GM23338 (cell line): ENCODE data around the gene SLC25A13.

Source experiments
- CREB1 ChIP-seq: fragments of 250-450 bp; sonication (Bioruptor Pico); IDR thresholded peaks from 2 replicates; pipeline ENCODE4 v1.5.0; 2020; ENCODE audit warnings: low read depth, mild to moderate bottlenecking, moderate library complexity
- ETS1 ChIP-seq: IDR thresholded peaks from 2 replicates; pipeline ENCODE4 v1.6.1; 2016; ENCODE audit warnings: antibody characterized with exemption
- EZH2 ChIP-seq: fragments of 200-600 bp; sonication (generic); IDR thresholded peaks from one replicate; pipeline ENCODE4 v1.8.0; 2017; ENCODE audit warnings: antibody characterized with exemption, mild to moderate bottlenecking, low read depth; ENCODE audit not compliant: unreplicated experiment
- EZH2phosphoT487 ChIP-seq: fragments of 200-600 bp; sonication (generic); IDR thresholded peaks from one replicate; pipeline ENCODE4 v1.8.1; 2018; ENCODE audit warnings: antibody characterized with exemption; ENCODE audit not compliant: unreplicated experiment
- JUNB ChIP-seq: IDR thresholded peaks from one replicate; pipeline ENCODE4 v1.6.1; 2016; ENCODE audit warnings: antibody characterized with exemption; ENCODE audit not compliant: unreplicated experiment
- NANOG ChIP-seq: IDR thresholded peaks from 2 replicates; pipeline ENCODE4 v1.6.1; 2016; ENCODE audit warnings: antibody characterized with exemption, borderline replicate concordance
- POLR2AphosphoS5 ChIP-seq: IDR thresholded peaks from 2 replicates; pipeline ENCODE4 v1.6.1; 2016; ENCODE audit warnings: antibody characterized with exemption, low read depth
- STAT1 ChIP-seq: IDR thresholded peaks from one replicate; pipeline ENCODE4 v1.6.1; 2016; ENCODE audit warnings: antibody characterized with exemption; ENCODE audit not compliant: unreplicated experiment
- ZNF114 ChIP-seq: fragments of 250-450 bp; sonication (Bioruptor Pico); IDR thresholded peaks from 2 replicates; pipeline ENCODE4 v1.5.0; 2020; ENCODE audit warnings: mild to moderate bottlenecking, moderate library complexity
- ZNF331 ChIP-seq: fragments of 250-450 bp; sonication (Bioruptor Pico); IDR thresholded peaks from 2 replicates; pipeline ENCODE4 v1.5.0; 2020; ENCODE audit warnings: low read depth, mild to moderate bottlenecking, moderate library complexity
- TF ChIP-seq, protein P1 (sequence below), 2 experiments: fragments of 200-600 bp in 1 of 2; sonication (generic) in 1 of 2; conservative IDR thresholded peaks; 2 replicates each; pipeline versions ENCODE4 v1.5.1 to v1.6.1; 2016 to 2017; ENCODE audit warnings: antibody characterized with exemption in 2 of 2, low read depth in 2 of 2, mild to moderate bottlenecking in 2 of 2, moderate library complexity in 1 of 2
- TF ChIP-seq, protein P2 (sequence below): IDR thresholded peaks from one replicate; pipeline ENCODE4 v1.6.1; 2018; ENCODE audit warnings: antibody characterized with exemption; ENCODE audit not compliant: unreplicated experiment
- TF ChIP-seq, protein P3 (sequence below): fragments of 250-450 bp; sonication (Bioruptor Pico); IDR thresholded peaks from 2 replicates; pipeline ENCODE4 v1.5.0; 2020; ENCODE audit warnings: mild to moderate bottlenecking, moderate library complexity

- TF ChIP-seq, protein P1, sequence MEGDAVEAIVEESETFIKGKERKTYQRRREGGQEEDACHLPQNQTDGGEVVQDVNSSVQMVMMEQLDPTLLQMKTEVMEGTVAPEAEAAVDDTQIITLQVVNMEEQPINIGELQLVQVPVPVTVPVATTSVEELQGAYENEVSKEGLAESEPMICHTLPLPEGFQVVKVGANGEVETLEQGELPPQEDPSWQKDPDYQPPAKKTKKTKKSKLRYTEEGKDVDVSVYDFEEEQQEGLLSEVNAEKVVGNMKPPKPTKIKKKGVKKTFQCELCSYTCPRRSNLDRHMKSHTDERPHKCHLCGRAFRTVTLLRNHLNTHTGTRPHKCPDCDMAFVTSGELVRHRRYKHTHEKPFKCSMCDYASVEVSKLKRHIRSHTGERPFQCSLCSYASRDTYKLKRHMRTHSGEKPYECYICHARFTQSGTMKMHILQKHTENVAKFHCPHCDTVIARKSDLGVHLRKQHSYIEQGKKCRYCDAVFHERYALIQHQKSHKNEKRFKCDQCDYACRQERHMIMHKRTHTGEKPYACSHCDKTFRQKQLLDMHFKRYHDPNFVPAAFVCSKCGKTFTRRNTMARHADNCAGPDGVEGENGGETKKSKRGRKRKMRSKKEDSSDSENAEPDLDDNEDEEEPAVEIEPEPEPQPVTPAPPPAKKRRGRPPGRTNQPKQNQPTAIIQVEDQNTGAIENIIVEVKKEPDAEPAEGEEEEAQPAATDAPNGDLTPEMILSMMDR (conservative IDR thresholded peaks at IDR 0.05; ENCODE audit: low read depth in 2 of 2): no peak
- TF ChIP-seq POLR2AphosphoS5 (no peak), CREB1 (no peak), EZH2 (no peak), NANOG (no peak), EZH2phosphoT487 (no peak), JUNB (no peak), STAT1 (no peak), ZNF114 (no peak), ZNF331 (CRISPR knock-in tag) (no peak), ETS1 (no peak)
- TF ChIP-seq, protein P2, sequence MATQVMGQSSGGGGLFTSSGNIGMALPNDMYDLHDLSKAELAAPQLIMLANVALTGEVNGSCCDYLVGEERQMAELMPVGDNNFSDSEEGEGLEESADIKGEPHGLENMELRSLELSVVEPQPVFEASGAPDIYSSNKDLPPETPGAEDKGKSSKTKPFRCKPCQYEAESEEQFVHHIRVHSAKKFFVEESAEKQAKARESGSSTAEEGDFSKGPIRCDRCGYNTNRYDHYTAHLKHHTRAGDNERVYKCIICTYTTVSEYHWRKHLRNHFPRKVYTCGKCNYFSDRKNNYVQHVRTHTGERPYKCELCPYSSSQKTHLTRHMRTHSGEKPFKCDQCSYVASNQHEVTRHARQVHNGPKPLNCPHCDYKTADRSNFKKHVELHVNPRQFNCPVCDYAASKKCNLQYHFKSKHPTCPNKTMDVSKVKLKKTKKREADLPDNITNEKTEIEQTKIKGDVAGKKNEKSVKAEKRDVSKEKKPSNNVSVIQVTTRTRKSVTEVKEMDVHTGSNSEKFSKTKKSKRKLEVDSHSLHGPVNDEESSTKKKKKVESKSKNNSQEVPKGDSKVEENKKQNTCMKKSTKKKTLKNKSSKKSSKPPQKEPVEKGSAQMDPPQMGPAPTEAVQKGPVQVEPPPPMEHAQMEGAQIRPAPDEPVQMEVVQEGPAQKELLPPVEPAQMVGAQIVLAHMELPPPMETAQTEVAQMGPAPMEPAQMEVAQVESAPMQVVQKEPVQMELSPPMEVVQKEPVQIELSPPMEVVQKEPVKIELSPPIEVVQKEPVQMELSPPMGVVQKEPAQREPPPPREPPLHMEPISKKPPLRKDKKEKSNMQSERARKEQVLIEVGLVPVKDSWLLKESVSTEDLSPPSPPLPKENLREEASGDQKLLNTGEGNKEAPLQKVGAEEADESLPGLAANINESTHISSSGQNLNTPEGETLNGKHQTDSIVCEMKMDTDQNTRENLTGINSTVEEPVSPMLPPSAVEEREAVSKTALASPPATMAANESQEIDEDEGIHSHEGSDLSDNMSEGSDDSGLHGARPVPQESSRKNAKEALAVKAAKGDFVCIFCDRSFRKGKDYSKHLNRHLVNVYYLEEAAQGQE: no peak
- TF ChIP-seq, protein P3, sequence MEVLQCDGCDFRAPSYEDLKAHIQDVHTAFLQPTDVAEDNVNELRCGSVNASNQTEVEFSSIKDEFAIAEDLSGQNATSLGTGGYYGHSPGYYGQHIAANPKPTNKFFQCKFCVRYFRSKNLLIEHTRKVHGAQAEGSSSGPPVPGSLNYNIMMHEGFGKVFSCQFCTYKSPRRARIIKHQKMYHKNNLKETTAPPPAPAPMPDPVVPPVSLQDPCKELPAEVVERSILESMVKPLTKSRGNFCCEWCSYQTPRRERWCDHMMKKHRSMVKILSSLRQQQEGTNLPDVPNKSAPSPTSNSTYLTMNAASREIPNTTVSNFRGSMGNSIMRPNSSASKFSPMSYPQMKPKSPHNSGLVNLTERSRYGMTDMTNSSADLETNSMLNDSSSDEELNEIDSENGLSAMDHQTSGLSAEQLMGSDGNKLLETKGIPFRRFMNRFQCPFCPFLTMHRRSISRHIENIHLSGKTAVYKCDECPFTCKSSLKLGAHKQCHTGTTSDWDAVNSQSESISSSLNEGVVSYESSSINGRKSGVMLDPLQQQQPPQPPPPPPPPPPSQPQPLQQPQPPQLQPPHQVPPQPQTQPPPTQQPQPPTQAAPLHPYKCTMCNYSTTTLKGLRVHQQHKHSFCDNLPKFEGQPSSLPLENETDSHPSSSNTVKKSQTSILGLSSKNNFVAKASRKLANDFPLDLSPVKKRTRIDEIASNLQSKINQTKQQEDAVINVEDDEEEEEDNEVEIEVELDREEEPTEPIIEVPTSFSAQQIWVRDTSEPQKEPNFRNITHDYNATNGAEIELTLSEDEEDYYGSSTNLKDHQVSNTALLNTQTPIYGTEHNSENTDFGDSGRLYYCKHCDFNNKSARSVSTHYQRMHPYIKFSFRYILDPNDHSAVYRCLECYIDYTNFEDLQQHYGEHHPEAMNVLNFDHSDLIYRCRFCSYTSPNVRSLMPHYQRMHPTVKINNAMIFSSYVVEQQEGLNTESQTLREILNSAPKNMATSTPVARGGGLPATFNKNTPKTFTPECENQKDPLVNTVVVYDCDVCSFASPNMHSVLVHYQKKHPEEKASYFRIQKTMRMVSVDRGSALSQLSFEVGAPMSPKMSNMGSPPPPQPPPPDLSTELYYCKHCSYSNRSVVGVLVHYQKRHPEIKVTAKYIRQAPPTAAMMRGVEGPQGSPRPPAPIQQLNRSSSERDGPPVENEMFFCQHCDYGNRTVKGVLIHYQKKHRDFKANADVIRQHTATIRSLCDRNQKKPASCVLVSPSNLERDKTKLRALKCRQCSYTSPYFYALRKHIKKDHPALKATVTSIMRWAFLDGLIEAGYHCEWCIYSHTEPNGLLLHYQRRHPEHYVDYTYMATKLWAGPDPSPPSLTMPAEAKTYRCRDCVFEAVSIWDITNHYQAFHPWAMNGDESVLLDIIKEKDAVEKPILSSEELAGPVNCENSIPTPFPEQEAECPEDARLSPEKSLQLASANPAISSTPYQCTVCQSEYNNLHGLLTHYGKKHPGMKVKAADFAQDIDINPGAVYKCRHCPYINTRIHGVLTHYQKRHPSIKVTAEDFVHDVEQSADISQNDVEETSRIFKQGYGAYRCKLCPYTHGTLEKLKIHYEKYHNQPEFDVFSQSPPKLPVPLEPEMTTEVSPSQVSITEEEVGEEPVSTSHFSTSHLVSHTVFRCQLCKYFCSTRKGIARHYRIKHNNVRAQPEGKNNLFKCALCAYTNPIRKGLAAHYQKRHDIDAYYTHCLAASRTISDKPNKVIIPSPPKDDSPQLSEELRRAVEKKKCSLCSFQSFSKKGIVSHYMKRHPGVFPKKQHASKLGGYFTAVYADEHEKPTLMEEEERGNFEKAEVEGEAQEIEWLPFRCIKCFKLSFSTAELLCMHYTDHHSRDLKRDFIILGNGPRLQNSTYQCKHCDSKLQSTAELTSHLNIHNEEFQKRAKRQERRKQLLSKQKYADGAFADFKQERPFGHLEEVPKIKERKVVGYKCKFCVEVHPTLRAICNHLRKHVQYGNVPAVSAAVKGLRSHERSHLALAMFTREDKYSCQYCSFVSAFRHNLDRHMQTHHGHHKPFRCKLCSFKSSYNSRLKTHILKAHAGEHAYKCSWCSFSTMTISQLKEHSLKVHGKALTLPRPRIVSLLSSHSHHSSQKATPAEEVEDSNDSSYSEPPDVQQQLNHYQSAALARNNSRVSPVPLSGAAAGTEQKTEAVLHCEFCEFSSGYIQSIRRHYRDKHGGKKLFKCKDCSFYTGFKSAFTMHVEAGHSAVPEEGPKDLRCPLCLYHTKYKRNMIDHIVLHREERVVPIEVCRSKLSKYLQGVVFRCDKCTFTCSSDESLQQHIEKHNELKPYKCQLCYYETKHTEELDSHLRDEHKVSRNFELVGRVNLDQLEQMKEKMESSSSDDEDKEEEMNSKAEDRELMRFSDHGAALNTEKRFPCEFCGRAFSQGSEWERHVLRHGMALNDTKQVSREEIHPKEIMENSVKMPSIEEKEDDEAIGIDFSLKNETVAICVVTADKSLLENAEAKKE (CRISPR knock-in tag): no peak
Observed at GRCh38 chr7:96202102-96202501, 119.8 kb downstream of the SLC25A13 start.
